ENCODE measurements around the gene ANKS1B. TPM values are rescaled to one million over a fixed set of nuclear protein-coding genes. Genes with fewer than 3 reads are reported as not detected.

Gene ANKS1B
- total RNA-seq, 1 experiment from 2014 or later, result 0.54 TPM

- Histone ChIP-seq H3K4me1 (ENCODE audit: control insufficient read depth in 1 of 2, insufficient read depth in 2 of 2, low read length in 2 of 2) (no peaks in the 10 kb centered on the region), H2AFZ (ENCODE audit: low read depth, low read length, poor library complexity, severe bottlenecking) (no peak overlapping the region), H3K4me2 (ENCODE audit: low read length) (no peak overlapping the region), H4K20me1 (ENCODE audit: insufficient read depth) (no peaks in the 10 kb centered on the region), H3K36me3 (ENCODE audit: control insufficient read depth in 1 of 2, insufficient read depth in 2 of 2, low read length in 2 of 2) (peaks cover 0 to 2% of the 10 kb centered on the region in 2 experiments; a peak in 1 of 4 replicates), H3K9ac (ENCODE audit: low read length) (no peak overlapping the region), H3K9me3 (ENCODE audit: control insufficient read depth in 1 of 2, insufficient read depth in 1 of 2, low read depth in 1 of 2, low read length in 2 of 2) (no peaks in the 10 kb centered on the region), H3K9me2 (ENCODE audit: insufficient read depth) (no peaks in the 10 kb centered on the region), H3K79me2 (ENCODE audit: insufficient read depth, low read length) (no peaks in the 10 kb centered on the region), H3K27me3 (ENCODE audit: insufficient read depth, low read length) (no peaks in the 10 kb centered on the region), H3K4me3 (replicated peaks in 1 of 2; ENCODE audit: low read depth in 1 of 2, low read length in 2 of 2) (no peak overlapping the region), H3K27ac (ENCODE audit: low read depth, low read length) (no peak overlapping the region)
- ChIA-PET CTCF (no interaction called here), RAD21 (ENCODE audit: low non-redundant PET in 1 of 2, low total read pairs in 2 of 2, uncharacterized antibody in 2 of 2, unreplicated experiment in 2 of 2) (no interaction called here), POLR2A (no interaction called here)
- no peak for ATAC-seq
- DNase-seq (ENCODE audit: low read depth, low spot score), result no peak
- no TSS peak for BruUV-seq (replicated peaks)
- intact Hi-C loops (cut with micrococcal nuclease), result no loop called here
- TF ChIP-seq SP1 (IDR thresholded peaks at IDR 0.05; ENCODE audit: low read depth) (no peak), ELF1 (IDR thresholded peaks at IDR 0.05; ENCODE audit: borderline replicate concordance, low read depth) (no peak), TCF7L2 (IDR thresholded peaks at IDR 0.05; ENCODE audit: borderline replicate concordance, extremely low read depth, insufficient read depth, insufficient read length) (no peak), ZNF274 (IDR thresholded peaks at IDR 0.05; ENCODE audit: low read depth, low read length) (no peak), ATF3 (IDR thresholded peaks at IDR 0.05) (no peak), JUND (IDR thresholded peaks at IDR 0.05) (no peak), CTCF (IDR thresholded peaks at IDR 0.05 in 2 of 3, conservative IDR thresholded peaks at IDR 0.05 in 1 of 3; ENCODE audit: borderline replicate concordance in 1 of 3, insufficient read depth in 1 of 3, low read depth in 2 of 3, low read length in 2 of 3) (no peak), POLR2A (IDR thresholded peaks at IDR 0.05; ENCODE audit: borderline replicate concordance, extremely low read depth, insufficient read depth, insufficient read length) (no peak), SRF (IDR thresholded peaks at IDR 0.05; ENCODE audit: low read depth) (no peak), SIN3A (IDR thresholded peaks at IDR 0.05; ENCODE audit: low read depth) (no peak), FOSL1 (IDR thresholded peaks at IDR 0.05; ENCODE audit: low read depth) (no peak), REST (IDR thresholded peaks at IDR 0.05; ENCODE audit: low read depth) (no peak)
Measured at GRCh38 chr12:98701166-98701565, 1283.6 kb downstream of the ANKS1B start.

Data from HCT116 (cell line).